Epithelial cell of proximal tubule (primary cell): Measurements from ENCODE around the gene ARHGAP26. TPM values are rescaled to one million over a fixed set of nuclear protein-coding genes. Genes with fewer than 3 reads are reported as not detected.

Source experiments
- DNase-seq: peaks from one replicate; pipeline ENCODE4 v3.0.0-alpha.2; 2011; ENCODE audit warnings: low read depth
- H3K4me3 ChIP-seq: 2 replicates; pipeline ENCODE4 v1.5.1; 2011; ENCODE audit warnings: low read depth, mild to moderate bottlenecking, low read length
- total RNA-seq: library from RNA; depleted of rRNA; stranded (reverse); fragments of >200 nt; gene quantifications from 2 replicates; pipeline ENCODE4 v1.2.3, GENCODE V29; 2015
- TF ChIP-seq, protein P1 (sequence below): conservative IDR thresholded peaks from 2 replicates; pipeline ENCODE4 v1.5.1; 2012; ENCODE audit warnings: low read depth, mild to moderate bottlenecking, low read length

The ARHGAP26 gene
- total RNA-seq, 1 donor from 2014 or later: 7.0 TPM

DNA sequence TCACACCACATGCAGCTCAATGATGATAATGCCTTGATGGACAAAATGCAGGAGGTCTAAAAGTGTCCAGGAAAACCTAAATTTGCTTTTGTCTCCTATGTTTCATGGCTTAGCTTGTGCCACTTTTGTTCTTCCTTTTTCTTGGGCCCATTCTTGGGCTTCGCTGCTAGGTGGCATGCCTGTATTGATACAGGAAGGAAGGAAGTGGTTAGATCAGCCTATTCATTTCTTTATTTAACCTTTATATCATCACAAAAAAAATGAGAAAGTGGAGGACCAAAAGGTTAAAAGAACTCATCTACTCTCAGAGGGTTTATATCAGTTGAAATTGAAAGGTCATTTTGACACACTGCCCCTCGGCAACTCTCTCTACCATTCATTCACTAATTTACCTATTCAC is 260.2 kb downstream of the ARHGAP26 start:
- TF ChIP-seq, protein P1, sequence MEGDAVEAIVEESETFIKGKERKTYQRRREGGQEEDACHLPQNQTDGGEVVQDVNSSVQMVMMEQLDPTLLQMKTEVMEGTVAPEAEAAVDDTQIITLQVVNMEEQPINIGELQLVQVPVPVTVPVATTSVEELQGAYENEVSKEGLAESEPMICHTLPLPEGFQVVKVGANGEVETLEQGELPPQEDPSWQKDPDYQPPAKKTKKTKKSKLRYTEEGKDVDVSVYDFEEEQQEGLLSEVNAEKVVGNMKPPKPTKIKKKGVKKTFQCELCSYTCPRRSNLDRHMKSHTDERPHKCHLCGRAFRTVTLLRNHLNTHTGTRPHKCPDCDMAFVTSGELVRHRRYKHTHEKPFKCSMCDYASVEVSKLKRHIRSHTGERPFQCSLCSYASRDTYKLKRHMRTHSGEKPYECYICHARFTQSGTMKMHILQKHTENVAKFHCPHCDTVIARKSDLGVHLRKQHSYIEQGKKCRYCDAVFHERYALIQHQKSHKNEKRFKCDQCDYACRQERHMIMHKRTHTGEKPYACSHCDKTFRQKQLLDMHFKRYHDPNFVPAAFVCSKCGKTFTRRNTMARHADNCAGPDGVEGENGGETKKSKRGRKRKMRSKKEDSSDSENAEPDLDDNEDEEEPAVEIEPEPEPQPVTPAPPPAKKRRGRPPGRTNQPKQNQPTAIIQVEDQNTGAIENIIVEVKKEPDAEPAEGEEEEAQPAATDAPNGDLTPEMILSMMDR: no peak
- no peak for DNase-seq
- no peak overlapping the region for H3K4me3 ChIP-seq

DNA sequence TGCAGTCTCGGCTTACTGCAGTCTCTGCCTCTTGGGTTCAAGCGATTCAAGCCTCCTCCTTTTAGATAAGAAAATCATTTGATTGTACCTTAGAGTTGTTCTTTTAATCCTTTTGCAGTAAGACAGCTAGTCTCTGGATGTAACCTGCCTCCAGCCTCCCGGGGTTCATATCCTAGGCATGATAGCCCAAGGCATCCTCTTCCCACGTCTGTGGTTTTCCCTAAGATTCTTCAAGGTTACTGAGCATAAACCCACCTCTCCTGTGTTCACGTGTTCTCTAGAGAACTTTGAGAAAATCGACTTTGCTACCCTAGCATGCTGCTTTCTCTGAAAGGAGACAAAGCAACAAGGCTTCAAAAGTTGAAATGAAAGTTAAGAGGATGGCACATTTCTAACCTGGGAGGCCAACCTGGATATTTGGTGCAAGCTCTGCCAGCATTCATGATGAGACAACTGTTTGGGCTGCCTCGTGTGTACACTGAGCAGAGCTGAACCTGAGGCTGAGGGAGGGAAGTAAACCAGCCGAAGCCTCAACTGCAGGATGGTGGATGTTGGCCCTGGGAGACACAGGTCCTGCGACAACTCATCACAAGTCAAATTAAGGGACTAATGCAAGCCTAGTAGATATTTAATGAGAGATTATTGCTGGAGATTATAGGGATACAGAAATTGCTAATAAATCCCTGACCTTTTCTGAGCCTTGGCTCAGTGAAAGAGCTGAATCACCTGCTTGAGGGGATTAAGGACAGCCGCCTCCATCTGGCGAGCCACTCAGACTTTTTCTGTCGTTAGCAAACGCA is 261.8 kb downstream of the ARHGAP26 start:
- TF ChIP-seq, protein P1: no peak
- no peak for DNase-seq
- H3K4me3 ChIP-seq: no peak overlapping the region

DNA sequence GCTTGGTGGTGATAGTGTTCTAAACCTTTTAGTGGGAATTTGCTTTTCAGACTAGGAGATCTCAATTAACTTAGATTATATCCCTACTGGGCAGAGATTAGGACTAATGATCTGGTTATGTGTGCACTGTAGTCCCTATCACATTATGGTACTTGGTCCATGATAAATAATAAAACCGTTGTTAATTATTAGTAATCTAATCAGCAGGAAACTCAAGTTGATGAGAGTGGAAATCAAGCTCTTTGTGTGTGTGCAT is 262.3 kb downstream of the ARHGAP26 start:
- TF ChIP-seq, protein P1: no peak
- no peak for DNase-seq
- no peak overlapping the region for H3K4me3 ChIP-seq

DNA sequence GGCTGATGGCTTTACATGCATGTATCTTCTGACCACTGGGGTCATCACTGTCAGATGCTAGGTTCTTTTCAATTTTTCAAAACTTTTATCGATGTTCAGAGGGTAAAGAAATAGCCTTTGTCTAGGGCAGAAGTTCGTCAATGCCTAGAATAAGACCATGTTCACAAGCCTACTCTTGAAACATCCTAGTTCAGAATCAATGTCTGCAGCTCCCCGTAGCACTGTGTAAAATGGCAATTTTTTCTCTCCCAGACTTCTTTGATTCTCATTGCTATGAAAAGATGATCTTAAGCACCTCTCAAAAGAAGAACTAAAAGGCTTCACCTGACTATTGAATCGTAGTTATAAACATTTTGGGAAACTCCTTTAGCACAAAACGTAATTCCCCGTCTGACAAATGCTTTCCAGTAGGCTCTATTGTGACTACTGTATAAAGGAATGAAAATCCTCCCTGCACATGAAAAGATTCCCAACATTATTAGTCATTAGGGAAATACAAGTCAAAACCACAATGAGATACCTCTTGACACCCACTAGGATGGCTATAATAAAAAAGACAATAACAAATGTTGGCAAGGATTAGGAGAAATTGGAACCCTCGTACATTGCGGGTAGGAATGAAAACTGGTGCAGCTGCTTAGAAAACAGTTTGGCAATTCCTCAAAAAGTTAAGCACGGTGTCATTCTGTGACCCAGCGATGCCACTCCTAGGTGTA is 263.5 kb downstream of the ARHGAP26 start:
- H3K4me3 ChIP-seq: no peak overlapping the region
- peak; percentile 83 for DNase-seq
- TF ChIP-seq, protein P1: no peak

DNA sequence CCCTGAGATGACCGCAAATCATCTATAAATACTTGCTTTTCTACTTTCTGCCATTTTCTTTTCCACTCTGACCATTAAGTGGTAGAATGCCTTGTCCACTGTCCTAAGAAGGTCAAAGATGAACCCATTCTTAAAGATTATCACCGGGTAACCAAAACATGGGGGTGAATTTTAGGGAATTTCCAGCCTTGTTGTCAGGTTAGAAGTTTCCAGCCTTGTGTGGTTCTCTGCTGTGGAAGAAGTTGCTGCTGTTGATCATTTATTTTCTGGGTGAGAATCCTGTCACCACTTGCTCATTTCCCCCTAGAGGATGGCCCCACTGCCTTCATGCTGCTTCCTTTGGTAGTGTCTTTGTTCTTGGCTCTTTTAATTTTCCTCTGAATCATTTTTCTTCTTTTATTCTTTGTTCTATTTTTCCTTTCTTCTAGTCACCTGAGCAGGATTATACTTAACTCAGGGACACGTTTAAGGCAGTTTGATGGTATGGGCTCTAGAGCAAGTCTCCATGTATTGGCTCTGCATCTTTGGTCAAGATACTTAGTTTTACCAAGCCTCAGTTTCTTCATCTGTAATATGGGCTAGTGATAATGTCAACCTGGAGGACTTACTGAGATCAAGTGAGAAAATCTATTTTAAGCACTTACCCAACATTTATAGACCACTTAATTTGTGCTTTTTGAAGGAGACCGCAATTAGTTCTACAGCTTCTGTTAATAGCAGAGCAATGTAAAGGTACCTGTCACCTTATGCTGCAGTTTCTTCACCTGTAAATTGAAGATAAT is 266.2 kb downstream of the ARHGAP26 start:
- H3K4me3 ChIP-seq: no peak overlapping the region
- TF ChIP-seq, protein P1: no peak
- no peak for DNase-seq

DNA sequence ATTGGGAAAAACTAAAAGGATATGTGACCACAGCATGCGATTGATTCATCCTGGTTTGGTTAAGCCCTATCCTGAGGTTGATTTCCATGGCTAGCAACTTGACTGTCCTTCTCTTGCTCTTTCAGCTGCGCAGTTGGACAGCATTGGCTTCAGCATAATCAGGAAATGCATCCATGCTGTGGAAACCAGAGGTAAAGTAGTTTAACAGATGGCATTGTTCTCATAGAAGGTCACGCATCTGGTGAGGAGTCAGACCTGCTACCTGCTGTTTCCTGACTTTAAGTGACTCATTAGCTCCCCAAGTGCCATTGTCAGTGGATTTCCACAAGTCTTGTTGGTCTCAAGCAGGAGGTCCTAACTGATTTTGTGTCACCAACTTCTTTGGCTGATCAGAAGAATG is 266.9 kb downstream of the ARHGAP26 start:
- TF ChIP-seq, protein P1: no peak
- DNase-seq: no peak
- no peak overlapping the region for H3K4me3 ChIP-seq
